ENCODE measurements around the gene PDX1. TPM values are rescaled to one million over a fixed set of nuclear protein-coding genes. Genes with fewer than 3 reads are reported as not detected.

PDX1 gene
- total RNA-seq, 2 donors from 2014 or later = not detected

GRCh38 chr13:27905650-27906049 is 14.2 kb upstream of the PDX1 start:
- Histone ChIP-seq H3K27me3 (replicated peaks; ENCODE audit: insufficient read depth) (no peaks in the 10 kb centered on the region), H3K4me1 (replicated peaks) (no peaks in the 10 kb centered on the region), H3K4me3 (no peak overlapping the region), H3K9me3 (no peaks in the 10 kb centered on the region), H3K27ac (no peak overlapping the region), H3K36me3 (no peaks in the 10 kb centered on the region)
- peak; percentile 47 for TF ChIP-seq POLR2AphosphoS5 (IDR thresholded peaks at IDR 0.05)
- TF ChIP-seq, protein P1, sequence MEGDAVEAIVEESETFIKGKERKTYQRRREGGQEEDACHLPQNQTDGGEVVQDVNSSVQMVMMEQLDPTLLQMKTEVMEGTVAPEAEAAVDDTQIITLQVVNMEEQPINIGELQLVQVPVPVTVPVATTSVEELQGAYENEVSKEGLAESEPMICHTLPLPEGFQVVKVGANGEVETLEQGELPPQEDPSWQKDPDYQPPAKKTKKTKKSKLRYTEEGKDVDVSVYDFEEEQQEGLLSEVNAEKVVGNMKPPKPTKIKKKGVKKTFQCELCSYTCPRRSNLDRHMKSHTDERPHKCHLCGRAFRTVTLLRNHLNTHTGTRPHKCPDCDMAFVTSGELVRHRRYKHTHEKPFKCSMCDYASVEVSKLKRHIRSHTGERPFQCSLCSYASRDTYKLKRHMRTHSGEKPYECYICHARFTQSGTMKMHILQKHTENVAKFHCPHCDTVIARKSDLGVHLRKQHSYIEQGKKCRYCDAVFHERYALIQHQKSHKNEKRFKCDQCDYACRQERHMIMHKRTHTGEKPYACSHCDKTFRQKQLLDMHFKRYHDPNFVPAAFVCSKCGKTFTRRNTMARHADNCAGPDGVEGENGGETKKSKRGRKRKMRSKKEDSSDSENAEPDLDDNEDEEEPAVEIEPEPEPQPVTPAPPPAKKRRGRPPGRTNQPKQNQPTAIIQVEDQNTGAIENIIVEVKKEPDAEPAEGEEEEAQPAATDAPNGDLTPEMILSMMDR (IDR thresholded peaks at IDR 0.05) = no peak
- no peak for TF ChIP-seq POLR2A (IDR thresholded peaks at IDR 0.05)
- intact Hi-C loops (cut with DNase I) = no loop called here
- WGBS = 5% methylated on average over 2 of the region's 2 CpGs
- no peak for DNase-seq (ENCODE audit: low spot score)

GRCh38 chr13:27907121-27907787 is 12.5 kb upstream of the PDX1 start:
- no peaks in the 10 kb centered on the region for H3K27me3 ChIP-seq (replicated peaks; ENCODE audit: insufficient read depth)

GRCh38 chr13:27909378-27909777 is 10.4 kb upstream of the PDX1 start:
- Histone ChIP-seq H3K27me3 (replicated peaks; ENCODE audit: insufficient read depth) (no peaks in the 10 kb centered on the region), H3K4me1 (replicated peaks) (no peaks in the 10 kb centered on the region), H3K36me3 (no peaks in the 10 kb centered on the region), H3K27ac (no peak overlapping the region), H3K9me3 (no peaks in the 10 kb centered on the region), H3K4me3 (no peak overlapping the region)
- DNase-seq (ENCODE audit: low spot score) = no peak
- 28% methylated on average over 4 of the region's 4 CpGs for WGBS
- TF ChIP-seq, protein P1 (IDR thresholded peaks at IDR 0.05) = no peak
- TF ChIP-seq POLR2A (IDR thresholded peaks at IDR 0.05) (no peak), POLR2AphosphoS5 (IDR thresholded peaks at IDR 0.05) (no peak)
- intact Hi-C loops (cut with DNase I) = no loop called here

More at GRCh38 chr13:27907121-27907787, 12.5 kb upstream of the PDX1 start:
- Histone ChIP-seq H3K4me3 (no peak overlapping the region), H3K4me1 (replicated peaks) (no peaks in the 10 kb centered on the region), H3K36me3 (no peaks in the 10 kb centered on the region), H3K9me3 (no peaks in the 10 kb centered on the region), H3K27ac (no peak overlapping the region)
- WGBS = 71% methylated on average over 6 of the region's 6 CpGs
- intact Hi-C loops (cut with DNase I) = no loop called here
- TF ChIP-seq POLR2A (IDR thresholded peaks at IDR 0.05) = no peak
- no peak for TF ChIP-seq POLR2AphosphoS5 (IDR thresholded peaks at IDR 0.05)
- TF ChIP-seq, protein P1 (IDR thresholded peaks at IDR 0.05) = no peak
- no peak for DNase-seq (ENCODE audit: low spot score)

DNA sequence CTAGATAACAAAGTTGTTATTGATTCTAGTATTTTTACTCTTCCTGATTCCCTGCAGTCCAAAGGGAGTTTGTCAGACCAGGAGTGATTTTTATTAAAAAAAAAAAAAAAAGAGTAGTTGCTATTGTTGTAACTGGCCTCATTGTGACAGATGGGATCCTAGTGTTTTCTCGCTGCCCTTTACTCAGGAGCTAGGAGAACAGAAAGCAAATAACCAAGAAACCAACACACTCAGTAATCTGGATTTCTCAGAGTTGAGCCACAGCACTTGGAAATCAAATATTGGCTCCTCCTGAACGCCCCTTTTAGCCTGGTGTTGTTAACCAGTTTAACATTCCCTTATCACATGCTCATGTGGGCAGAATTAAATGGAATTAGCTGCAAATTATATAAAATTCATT is 8.3 kb upstream of the PDX1 start:
- intact Hi-C loops (cut with DNase I) = no loop called here
- no peaks in the 10 kb centered on the region for H3K4me1 ChIP-seq (replicated peaks)
- H3K9me3 ChIP-seq = no peaks in the 10 kb centered on the region
- TF ChIP-seq POLR2AphosphoS5 (IDR thresholded peaks at IDR 0.05) = no peak
- TF ChIP-seq, protein P1 (IDR thresholded peaks at IDR 0.05) = no peak
- no peak for TF ChIP-seq POLR2A (IDR thresholded peaks at IDR 0.05)
- H3K27ac ChIP-seq = no peak overlapping the region
- DNase-seq (ENCODE audit: low spot score) = no peak
- WGBS = 24% methylated on average over 2 of the region's 2 CpGs
- no peak overlapping the region for H3K4me3 ChIP-seq
- no peaks in the 10 kb centered on the region for H3K36me3 ChIP-seq
- peaks cover 5% of the 10 kb centered on the region for H3K27me3 ChIP-seq (replicated peaks; ENCODE audit: insufficient read depth)

- Histone ChIP-seq H3K27ac (no peak overlapping the region), H3K27me3 (replicated peaks; ENCODE audit: insufficient read depth) (peaks cover 21% of the 10 kb centered on the region), H3K4me1 (replicated peaks) (no peaks in the 10 kb centered on the region), H3K9me3 (no peaks in the 10 kb centered on the region), H3K36me3 (no peaks in the 10 kb centered on the region), H3K4me3 (no peak overlapping the region)
- TF ChIP-seq POLR2A (IDR thresholded peaks at IDR 0.05) (no peak), POLR2AphosphoS5 (IDR thresholded peaks at IDR 0.05) (no peak)
- TF ChIP-seq, protein P1 (IDR thresholded peaks at IDR 0.05) = no peak
- no peak for DNase-seq (ENCODE audit: low spot score)
- intact Hi-C loops (cut with DNase I) = no loop called here
- 76% methylated on average over 1 of the region's 1 CpG for WGBS
Observed at GRCh38 chr13:27913160-27913559, 6.6 kb upstream of the PDX1 start.
